Aorta (tissue), 5 donors: ENCODE data around the gene PTTG1IP. TPM values are rescaled to one million over a fixed set of nuclear protein-coding genes. Genes with fewer than 3 reads are reported as not detected.
"Not testable (repeated sequence)": the region's sequence is repeated elsewhere in the genome, so short reads cannot be mapped to it uniquely, and the experiment has no call there.

ENCODE experiments used
- ATAC-seq: fragments of 200-7000 bp; cut with Tn5 transposase; one replicate; pipeline ENCODE4 v1.9.1; 2022; ENCODE audit warnings: moderate library complexity; ENCODE audit not compliant: low FRiP score
- DNase-seq, 2 donors: peaks; one replicate each; pipeline ENCODE4 v3.0.0-alpha.2; 2020
- H3K27ac ChIP-seq, 2 donors: one replicate each; pipeline ENCODE4 v1.5.1; 2013; ENCODE audit warnings: low read length in 2 of 2, mild to moderate bottlenecking in 2 of 2, moderate library complexity in 2 of 2, control low read depth in 1 of 2, inconsistent platforms in 1 of 2, low read depth in 1 of 2
- H3K27me3 ChIP-seq, 2 donors: one replicate each; pipeline ENCODE4 v1.6.1; 2013; ENCODE audit warnings: control low read depth in 1 of 2, low read length in 1 of 2, mild to moderate bottlenecking in 1 of 2, moderate library complexity in 1 of 2; ENCODE audit not compliant: insufficient read depth in 2 of 2, control insufficient read depth in 1 of 2
- H3K36me3 ChIP-seq, 2 donors: one replicate each; pipeline ENCODE4 v1.6.1; 2013; ENCODE audit warnings: control low read depth in 1 of 2, low read length in 1 of 2, mild to moderate bottlenecking in 1 of 2; ENCODE audit not compliant: insufficient read depth in 2 of 2, control insufficient read depth in 1 of 2
- H3K4me1 ChIP-seq, 2 donors: one replicate each; pipeline ENCODE4 v1.6.1; 2013; ENCODE audit warnings: low read length in 2 of 2, control low read depth in 1 of 2, mild to moderate bottlenecking in 1 of 2, moderate library complexity in 1 of 2; ENCODE audit not compliant: insufficient read depth in 2 of 2, control insufficient read depth in 1 of 2
- H3K4me3 ChIP-seq, 2 donors: one replicate each; pipeline ENCODE4 v1.5.1; 2013; ENCODE audit warnings: low read length in 2 of 2, control low read depth in 1 of 2, mild to moderate bottlenecking in 1 of 2
- H3K9me3 ChIP-seq: one replicate; pipeline ENCODE4 v1.6.1; 2013; ENCODE audit warnings: mild to moderate bottlenecking, low read length; ENCODE audit not compliant: control insufficient read depth
- WGBS, 2 donors: extraction: QIAGEN DNeasy Blood & Tissue Kit; methylation state at CpG; one replicate each; pipeline ENCODE4 v1.1.7; 2013; 5-methylcytosine and 5-hydroxymethylcytosine counted together
- intact Hi-C, 2 donors: fragments of 100-400 bp; cut with DNase I; formaldehyde crosslinking; loops; one replicate each; pipeline versions ENCODE4 v1.14.2 to v1.15.0; 2022
- polyA plus RNA-seq, 2 donors: library from polyadenylated mRNA; stranded (reverse); fragments of 200-250 nt; gene quantifications; one replicate each; pipeline ENCODE4 v1.2.3, GENCODE V29; 2013
- total RNA-seq, 2 donors: library from RNA; stranded (reverse); fragmentation: NEBNext Ultra II Directional; extraction: Animal tissue kit (Norgen Biotek cat#: 25700); gene quantifications; one replicate each; pipeline ENCODE4 v1.2.1, GENCODE V29; 2021
- donor health status: healthy with polysubstance abuse.
- donor health status: Bipolar disorder and iron deficiency.
- donor health status: DM: no; HTN: no; CAD: no.
- donor health status: DM: no; HTN: no; CAD: no.
- donor health status: DM: yes; HTN: yes; CAD: no.

PTTG1IP gene
- total and polyA plus RNA-seq, 4 donors = 103 to 271 (median 230) TPM

DNA sequence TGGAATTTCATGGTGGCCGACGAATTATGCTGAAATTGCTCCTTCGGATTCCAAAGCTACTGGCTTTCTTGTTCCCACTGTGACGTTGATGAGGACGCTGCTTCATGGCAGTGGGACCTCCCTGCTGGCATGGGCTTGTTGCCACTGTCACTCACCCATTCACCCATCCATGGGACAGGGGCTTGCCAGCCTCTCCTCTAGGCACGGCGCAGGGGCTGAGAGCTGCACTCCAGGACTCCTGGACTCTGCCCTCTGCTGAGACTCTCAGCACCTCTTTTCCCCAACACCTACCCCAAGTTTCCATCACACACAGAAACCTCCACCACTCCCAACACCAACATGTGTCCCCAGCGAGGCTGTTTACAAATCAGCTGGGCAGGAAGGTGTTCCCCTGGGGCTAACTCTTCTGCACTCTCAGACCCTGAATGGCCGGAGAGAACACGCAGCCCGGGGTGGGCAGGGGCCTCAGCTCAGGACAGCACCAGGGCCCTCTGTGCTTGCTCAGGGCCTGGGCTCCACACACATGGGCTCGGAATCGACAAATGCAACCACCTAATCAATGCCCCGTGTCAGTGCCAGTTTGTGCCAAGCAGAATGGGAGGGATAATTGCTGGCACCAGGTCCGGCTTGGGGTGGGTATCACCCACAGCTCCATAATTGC lies 44.1 kb upstream of the PTTG1IP start:
- DNase-seq = no peak
- Histone ChIP-seq H3K27ac (no peak overlapping the region), H3K4me3 (no peak overlapping the region), H3K4me1 (no peaks in the 10 kb centered on the region), H3K36me3 (no peaks in the 10 kb centered on the region), H3K9me3 (no peaks in the 10 kb centered on the region), H3K27me3 (no peaks in the 10 kb centered on the region)
- no peak for ATAC-seq
- WGBS, 2 donors = 87% methylated on average over 15 of the region's 15 CpGs
- intact Hi-C loops = no loop called here

DNA sequence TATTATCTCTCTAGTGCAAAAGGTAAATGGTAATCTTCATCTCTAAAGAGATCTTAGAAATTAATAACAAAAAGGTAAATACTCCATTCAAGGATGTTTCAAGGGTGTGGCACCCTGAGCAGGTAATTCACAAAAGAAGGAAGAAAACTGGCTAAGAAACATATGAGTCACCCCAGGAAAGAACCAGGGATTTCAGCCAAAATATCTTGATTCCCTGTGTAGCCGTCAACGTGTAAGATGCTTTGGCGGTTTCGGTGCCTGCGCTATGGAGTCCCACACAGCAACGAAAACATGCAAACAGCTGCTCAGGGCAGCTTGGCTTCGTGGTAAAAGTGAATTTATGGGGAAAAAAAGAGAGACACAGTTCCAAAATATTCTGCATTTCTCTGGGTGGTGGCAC lies 43.5 kb upstream of the PTTG1IP start:
- intact Hi-C loops = no loop called here
- no peak for DNase-seq
- H3K27ac ChIP-seq = no peak overlapping the region
- H3K4me1 ChIP-seq = no peaks in the 10 kb centered on the region
- H3K9me3 ChIP-seq = no peaks in the 10 kb centered on the region
- H3K36me3 ChIP-seq = no peaks in the 10 kb centered on the region
- no peaks in the 10 kb centered on the region for H3K27me3 ChIP-seq
- 55% methylated on average over 7 of the region's 7 CpGs for WGBS, 2 donors
- no peak for ATAC-seq
- no peak overlapping the region for H3K4me3 ChIP-seq

DNA sequence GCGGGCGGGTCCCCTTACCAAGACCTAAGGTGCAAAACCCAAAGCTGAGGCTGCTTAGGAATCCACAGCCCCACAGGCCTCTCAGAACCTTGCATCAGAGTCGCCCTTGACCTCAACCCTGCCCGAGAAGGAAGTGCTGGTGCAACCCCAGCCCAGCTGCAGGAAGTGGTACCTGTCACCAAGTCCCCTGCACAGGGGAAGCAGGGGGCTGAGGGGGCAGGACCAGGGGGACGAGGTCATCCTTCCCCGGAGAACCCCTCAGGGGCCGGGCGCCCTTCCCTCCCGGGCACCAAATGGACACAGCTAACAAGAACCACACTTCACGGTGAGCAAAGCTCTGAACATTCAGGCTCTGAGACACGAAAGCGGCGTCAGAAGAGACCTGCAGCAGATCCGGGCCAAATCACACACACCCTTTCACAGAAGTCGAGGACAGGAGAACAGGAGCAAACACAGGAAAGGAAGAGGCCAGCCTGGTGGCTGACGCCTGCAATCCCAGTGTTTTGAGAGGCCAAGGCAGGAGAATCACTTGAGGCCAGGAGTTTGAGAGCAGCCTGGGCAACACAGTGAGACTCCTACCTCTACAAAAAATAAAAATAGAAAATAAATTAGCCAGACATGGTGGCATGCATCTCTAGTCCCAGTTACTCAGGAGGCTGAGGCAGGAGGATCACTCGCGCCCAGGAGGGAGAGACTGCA lies 40.8 kb upstream of the PTTG1IP start:
- intact Hi-C loops = no loop called here
- Histone ChIP-seq H3K36me3 (no peaks in the 10 kb centered on the region), H3K27ac (no peak overlapping the region), H3K4me1 (no peaks in the 10 kb centered on the region), H3K27me3 (no peaks in the 10 kb centered on the region), H3K4me3 (no peak overlapping the region), H3K9me3 (no peaks in the 10 kb centered on the region)
- ATAC-seq (peak; percentile 47), DNase-seq (peak in 1 of 2 donors; percentile 64)
- 91 to 96% methylated on average over 18 of the region's 18 CpGs for WGBS, 2 donors

GRCh38 chr21:44913425-44914175 lies 40.1 kb upstream of the PTTG1IP start:
- no peak for ATAC-seq
- H3K27ac ChIP-seq = no peak overlapping the region
- no peak overlapping the region for H3K4me3 ChIP-seq

DNA sequence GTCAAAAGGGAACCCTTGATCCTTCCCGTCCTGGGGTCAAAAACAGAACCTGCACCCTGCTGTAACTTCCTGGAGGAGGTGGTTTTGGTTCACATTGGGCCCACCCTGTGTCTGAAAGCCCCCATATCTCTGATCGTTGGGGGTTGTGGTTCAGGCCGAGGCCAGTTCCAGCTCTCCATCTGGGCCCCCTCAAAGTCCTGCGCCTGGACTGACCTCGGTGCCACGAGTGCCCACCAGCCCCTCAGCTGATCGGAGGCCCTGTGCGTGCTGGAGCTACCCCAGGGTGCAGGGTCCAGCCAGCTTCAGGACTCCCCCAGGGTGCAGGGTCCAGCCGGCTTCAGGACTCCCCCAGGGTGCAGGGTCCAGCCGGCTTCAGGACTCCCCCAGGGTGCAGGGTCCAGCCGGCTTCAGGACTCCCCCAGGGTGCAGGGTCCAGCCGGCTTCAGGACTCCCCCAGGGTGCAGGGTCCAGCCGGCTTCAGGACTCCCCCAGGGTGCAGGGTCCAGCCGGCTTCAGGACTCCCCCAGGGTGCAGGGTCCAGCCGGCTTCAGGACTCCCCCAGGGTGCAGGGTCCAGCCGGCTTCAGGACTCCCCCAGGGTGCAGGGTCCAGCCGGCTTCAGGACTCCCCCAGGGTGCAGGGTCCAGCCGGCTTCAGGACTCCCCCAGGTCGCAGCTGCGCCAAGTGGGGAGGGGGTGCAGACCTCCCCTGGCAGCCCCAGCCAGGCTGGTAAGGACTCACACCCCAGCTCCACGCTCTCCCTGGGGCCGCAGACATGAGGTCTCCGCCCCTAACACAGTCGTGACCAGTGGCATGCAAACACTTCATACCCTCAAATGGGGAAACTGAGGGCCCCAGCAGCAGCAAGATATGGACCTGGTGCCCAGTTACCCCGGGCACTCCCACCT lies 39.3 kb upstream of the PTTG1IP start:
- DNase-seq, H3K9me3 ChIP-seq, intact Hi-C loops, H3K4me3 ChIP-seq, H3K27ac ChIP-seq, H3K27me3 ChIP-seq, H3K4me1 ChIP-seq, H3K36me3 ChIP-seq, ATAC-seq: not testable (repeated sequence)
- 82 to 86% methylated on average over 18 to 19 of the region's 25 CpGs for WGBS, 2 donors

More at GRCh38 chr21:44913425-44914175, 40.1 kb upstream of the PTTG1IP start:
- DNase-seq = no peak
- Histone ChIP-seq H3K4me1 (no peaks in the 10 kb centered on the region), H3K9me3 (no peaks in the 10 kb centered on the region), H3K36me3 (no peaks in the 10 kb centered on the region), H3K27me3 (no peaks in the 10 kb centered on the region)
- intact Hi-C loops = no loop called here
- 86 to 91% methylated on average over 7 of the region's 7 CpGs for WGBS, 2 donors

DNA sequence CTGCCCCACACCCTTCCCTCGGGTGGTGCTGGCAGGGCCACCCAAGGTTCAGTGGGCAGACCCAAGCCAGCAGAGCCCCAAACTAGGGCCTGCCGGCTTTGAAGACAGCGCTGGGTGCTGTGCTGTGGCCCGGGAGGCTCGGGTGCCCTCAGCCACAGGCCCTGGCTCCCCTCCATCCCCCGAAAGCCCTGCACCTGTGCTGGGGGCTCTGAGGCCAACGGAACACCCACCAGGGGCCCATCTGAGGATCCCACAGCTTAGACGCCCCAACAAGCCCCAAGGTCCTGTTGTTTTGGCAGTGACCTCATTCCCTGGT lies 38.6 kb upstream of the PTTG1IP start:
- Histone ChIP-seq H3K4me3 (no peak overlapping the region), H3K36me3 (no peaks in the 10 kb centered on the region), H3K4me1 (no peaks in the 10 kb centered on the region), H3K27me3 (no peaks in the 10 kb centered on the region), H3K27ac (no peak overlapping the region), H3K9me3 (no peaks in the 10 kb centered on the region)
- no peak for ATAC-seq
- DNase-seq = no peak
- intact Hi-C loops = no loop called here
- 84 to 86% methylated on average over 8 of the region's 8 CpGs for WGBS, 2 donors

DNA sequence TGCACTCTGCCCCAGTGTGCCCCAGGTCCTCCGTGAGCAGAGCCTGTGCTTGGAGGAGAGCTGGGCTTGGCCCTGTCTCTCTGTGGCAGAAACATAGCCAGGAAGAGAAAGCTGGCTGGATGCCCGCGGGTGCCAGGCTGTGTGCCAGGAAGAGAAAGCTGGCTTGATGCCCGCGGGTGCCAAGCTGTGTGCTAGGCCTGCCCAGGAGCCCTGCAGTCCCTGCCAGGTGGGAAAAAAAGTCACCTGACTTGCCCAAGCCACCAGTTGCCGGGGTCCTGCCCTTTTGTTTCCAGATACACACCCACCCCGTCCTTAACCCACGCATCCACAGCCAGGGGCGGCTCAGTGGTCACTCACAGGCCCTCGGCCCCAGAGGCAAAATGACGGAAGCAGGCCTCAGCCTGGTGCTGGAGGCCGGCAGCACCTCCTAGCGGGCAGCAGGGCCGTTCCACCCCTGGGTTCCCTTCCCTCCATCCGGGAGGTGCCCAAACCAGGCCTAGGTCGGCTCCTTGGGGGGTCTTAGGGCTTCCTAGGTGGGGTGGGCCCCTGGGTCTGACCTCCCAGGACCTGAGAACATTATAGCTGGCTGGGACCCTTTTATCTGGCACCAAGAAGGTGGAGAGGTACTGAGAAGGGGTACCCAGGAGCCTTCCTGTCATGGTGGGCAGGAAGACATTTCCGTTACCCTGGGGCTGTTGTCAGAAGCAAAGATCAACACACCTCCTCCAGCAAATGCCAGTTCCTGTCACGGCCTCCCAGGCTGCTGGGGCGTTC lies 38.1 kb upstream of the PTTG1IP start:
- DNase-seq (peak; percentile 88 to 91), ATAC-seq (peak; percentile 65)
- Histone ChIP-seq H3K9me3 (no peaks in the 10 kb centered on the region), H3K4me3 (no peak overlapping the region), H3K36me3 (no peaks in the 10 kb centered on the region), H3K27me3 (no peaks in the 10 kb centered on the region), H3K4me1 (no peaks in the 10 kb centered on the region), H3K27ac (no peak overlapping the region)
- intact Hi-C loops = no loop called here
- WGBS, 2 donors = 37 to 39% methylated on average over 16 to 19 of the region's 19 CpGs

DNA sequence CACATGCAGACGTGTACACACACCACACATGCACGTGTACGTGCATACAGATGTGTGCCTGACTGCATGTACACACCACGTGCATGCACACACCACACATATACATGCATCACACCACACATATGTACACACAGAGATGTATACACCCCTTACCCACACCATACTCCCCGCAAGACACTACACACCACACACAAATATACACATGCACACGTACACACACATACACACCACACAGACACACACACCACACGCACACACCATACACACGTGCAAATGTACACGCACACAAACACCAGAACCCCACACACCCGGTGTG lies 37.5 kb upstream of the PTTG1IP start:
- intact Hi-C loops = no loop called here
- WGBS, 2 donors = 47 to 53% methylated on average over 10 of the region's 10 CpGs
- ATAC-seq (no peak), DNase-seq (no peak)
- H3K27ac ChIP-seq = no peak overlapping the region
- H3K4me3 ChIP-seq = no peak overlapping the region
- no peaks in the 10 kb centered on the region for H3K27me3 ChIP-seq
- H3K36me3 ChIP-seq = no peaks in the 10 kb centered on the region
- no peaks in the 10 kb centered on the region for H3K9me3 ChIP-seq
- no peaks in the 10 kb centered on the region for H3K4me1 ChIP-seq
